Spleen (tissue), 11 donors: ENCODE data around the gene SHISA6. TPM values are rescaled to one million over a fixed set of nuclear protein-coding genes. Genes with fewer than 3 reads are reported as not detected.

Experiments
- DNase-seq: peaks from one replicate; pipeline ENCODE4 v3.0.0-alpha.2; 2020
- H3K27ac ChIP-seq, 8 donors: fragments of 200-600 bp; sonication (generic) in 7 of 8; 1 replicate in 4 of 8; 2 replicates in 4 of 8; pipeline versions ENCODE4 v1.5.0 to v1.8.0; 2016 to 2021; ENCODE audit warnings: inconsistent platforms in 4 of 8, mild to moderate bottlenecking in 4 of 8, moderate library complexity in 1 of 8
- H3K27me3 ChIP-seq, 7 donors: fragments of 200-600 bp; sonication (generic) in 6 of 7; replicated peaks in 1 of 7; 1 replicate in 4 of 7; 2 replicates in 3 of 7; pipeline versions ENCODE4 v1.5.0 to v1.8.0; 2016 to 2021; ENCODE audit warnings: inconsistent platforms in 3 of 7, mild to moderate bottlenecking in 1 of 7
- H3K36me3 ChIP-seq, 6 donors: fragments of 200-600 bp; sonication (generic) in 5 of 6; 1 replicate in 4 of 6; 2 replicates in 2 of 6; pipeline versions ENCODE4 v1.5.0 to v1.8.0; 2016 to 2021; ENCODE audit warnings: inconsistent platforms in 2 of 6
- H3K4me1 ChIP-seq, 6 donors: fragments of 200-600 bp; sonication (generic) in 5 of 6; 1 replicate in 3 of 6; 2 replicates in 3 of 6; pipeline versions ENCODE4 v1.5.0 to v1.8.0; 2016 to 2021; ENCODE audit warnings: inconsistent platforms in 3 of 6
- H3K4me3 ChIP-seq, 8 donors: fragments of 200-600 bp; sonication (generic) in 7 of 8; 1 replicate in 4 of 8; 2 replicates in 4 of 8; pipeline versions ENCODE4 v1.5.0 to v1.8.0; 2016 to 2021; ENCODE audit warnings: inconsistent platforms in 4 of 8, mild to moderate bottlenecking in 4 of 8, moderate library complexity in 2 of 8
- H3K9me3 ChIP-seq, 8 donors: fragments of 200-600 bp; sonication (generic) in 7 of 8; 1 replicate in 4 of 8; 2 replicates in 4 of 8; pipeline versions ENCODE4 v1.5.0 to v1.8.0; 2016 to 2021; ENCODE audit warnings: inconsistent platforms in 4 of 8
- POLR2A ChIP-seq, 3 donors: fragments of 450-650 bp; IDR thresholded peaks; one replicate each; pipeline ENCODE4 v1.5.1; 2017; ENCODE audit warnings: antibody characterized with exemption in 3 of 3, mild to moderate bottlenecking in 1 of 3
- POLR2AphosphoS5 ChIP-seq, 3 donors: sonication (generic); formaldehyde crosslinking; IDR thresholded peaks; one replicate each; pipeline ENCODE4 v1.5.1; 2017; ENCODE audit warnings: antibody characterized with exemption in 3 of 3
- WGBS, 5 donors: extraction: QIAGEN DNeasy Blood & Tissue Kit in 3 of 5; methylation state at CpG; one replicate each; pipeline versions ENCODE4 v1.1.5 to v1.1.7; 2013 to 2018; 5-methylcytosine and 5-hydroxymethylcytosine counted together
- intact Hi-C: fragments of 100-400 bp; cut with DNase I; formaldehyde crosslinking; loops from one replicate; pipeline ENCODE4 v1.15.0; 2023; ENCODE audit warnings: low total_unique reads
- polyA plus RNA-seq, 3 donors: library from polyadenylated mRNA; stranded (reverse); fragments of 200-250 nt; gene quantifications; one replicate each; pipeline ENCODE4 v1.2.1, GENCODE V29; 2013
- total RNA-seq, 7 donors: library from RNA; depleted of rRNA in 3 of 7; stranded (reverse); fragments of >200 nt in 3 of 7; fragmentation: NEBNext Ultra II Directional in 4 of 7; extraction: Animal tissue kit (Norgen Biotek cat#: 25700) in 4 of 7; gene quantifications; one replicate each; pipeline versions ENCODE4 v1.1.0 to v1.2.1, GENCODE V29; 2016 to 2021
- TF ChIP-seq, protein P1 (sequence below), 11 experiments: fragments of 200-600 bp in 7 of 11; fragments of 450-650 bp in 4 of 11; sonication (generic) in 4 of 11; IDR thresholded peaks in 8 of 11; conservative IDR thresholded peaks in 3 of 11; 1 replicate in 7 of 11; 2 replicates in 4 of 11; pipeline versions ENCODE4 v1.4.0 to v1.8.0; 2016 to 2021; ENCODE audit warnings: antibody characterized with exemption in 11 of 11, inconsistent platforms in 4 of 11, mild to moderate bottlenecking in 1 of 11
- donor health status: healthy with polysubstance abuse.
- donor health status: DM: no; HTN: no; CAD: no; lungs with moderate emphysema.
- donor health status: DM: no; HTN: no; CAD: no.
- donor health status: Bipolar disorder and iron deficiency.
- donor health status: healthy.
- donor health status: DM: no; HTN: no; CAD: no.
- donor health status: DM: yes; HTN: yes; CAD: no.

Gene SHISA6
- total and polyA plus RNA-seq, 10 donors = under 0.01 to 0.35 (median 0.10) TPM; not detected in 3

DNA sequence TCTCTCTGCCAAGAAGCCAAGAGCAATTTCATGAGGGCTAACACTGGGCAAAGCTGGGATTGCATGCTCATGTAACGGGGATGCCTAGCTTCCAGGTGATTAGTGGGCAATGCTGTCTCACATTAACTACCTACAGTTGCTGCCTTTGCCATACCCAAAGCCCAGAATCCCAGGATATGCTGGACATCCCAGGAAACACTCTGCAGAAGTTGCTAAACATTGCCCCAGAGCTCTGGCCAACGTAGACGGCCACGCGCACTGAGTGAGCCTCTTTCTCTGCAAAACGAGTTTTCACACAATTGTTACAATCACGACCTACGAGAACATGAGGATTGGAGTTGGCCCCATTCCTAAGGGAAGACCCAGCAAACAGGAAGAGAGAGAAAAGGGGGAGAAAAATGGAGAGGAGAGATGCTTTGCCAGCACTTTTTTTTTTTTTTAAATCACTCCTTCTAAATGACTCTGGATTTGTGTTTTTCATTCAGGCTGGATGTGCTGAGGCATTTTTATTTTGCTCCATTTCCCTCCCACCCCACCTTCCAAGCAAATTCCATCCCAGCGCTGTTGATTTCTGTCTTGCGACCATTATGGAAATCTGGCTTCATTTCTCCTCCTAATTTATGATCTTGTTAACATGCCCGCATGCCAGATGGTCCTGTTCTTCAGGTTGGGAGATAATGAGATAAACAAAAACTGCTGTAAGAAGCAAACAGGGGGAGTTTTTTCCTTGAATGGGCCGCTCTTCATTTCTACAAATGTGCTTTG lies 244.5 kb downstream of the SHISA6 start:
- H3K4me3 ChIP-seq = no peak overlapping the region
- intact Hi-C loops = no loop called here
- no peak overlapping the region for H3K27ac ChIP-seq
- no peaks in the 10 kb centered on the region for H3K27me3 ChIP-seq
- TF ChIP-seq, protein P1, sequence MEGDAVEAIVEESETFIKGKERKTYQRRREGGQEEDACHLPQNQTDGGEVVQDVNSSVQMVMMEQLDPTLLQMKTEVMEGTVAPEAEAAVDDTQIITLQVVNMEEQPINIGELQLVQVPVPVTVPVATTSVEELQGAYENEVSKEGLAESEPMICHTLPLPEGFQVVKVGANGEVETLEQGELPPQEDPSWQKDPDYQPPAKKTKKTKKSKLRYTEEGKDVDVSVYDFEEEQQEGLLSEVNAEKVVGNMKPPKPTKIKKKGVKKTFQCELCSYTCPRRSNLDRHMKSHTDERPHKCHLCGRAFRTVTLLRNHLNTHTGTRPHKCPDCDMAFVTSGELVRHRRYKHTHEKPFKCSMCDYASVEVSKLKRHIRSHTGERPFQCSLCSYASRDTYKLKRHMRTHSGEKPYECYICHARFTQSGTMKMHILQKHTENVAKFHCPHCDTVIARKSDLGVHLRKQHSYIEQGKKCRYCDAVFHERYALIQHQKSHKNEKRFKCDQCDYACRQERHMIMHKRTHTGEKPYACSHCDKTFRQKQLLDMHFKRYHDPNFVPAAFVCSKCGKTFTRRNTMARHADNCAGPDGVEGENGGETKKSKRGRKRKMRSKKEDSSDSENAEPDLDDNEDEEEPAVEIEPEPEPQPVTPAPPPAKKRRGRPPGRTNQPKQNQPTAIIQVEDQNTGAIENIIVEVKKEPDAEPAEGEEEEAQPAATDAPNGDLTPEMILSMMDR (IDR thresholded peaks at IDR 0.05 in 8 of 11, conservative IDR thresholded peaks at IDR 0.05 in 3 of 11) = no peak
- no peak for TF ChIP-seq POLR2AphosphoS5 (IDR thresholded peaks at IDR 0.05)
- no peak for TF ChIP-seq POLR2A (IDR thresholded peaks at IDR 0.05)
- DNase-seq = no peak
- 68 to 77% (median 70%) methylated on average over 12 of the region's 12 CpGs for WGBS, 5 donors
- H3K9me3 ChIP-seq = peaks cover 0 to 17% (median 0%) of the 10 kb centered on the region in 8 donors
- H3K4me1 ChIP-seq = no peaks in the 10 kb centered on the region
- no peaks in the 10 kb centered on the region for H3K36me3 ChIP-seq

DNA sequence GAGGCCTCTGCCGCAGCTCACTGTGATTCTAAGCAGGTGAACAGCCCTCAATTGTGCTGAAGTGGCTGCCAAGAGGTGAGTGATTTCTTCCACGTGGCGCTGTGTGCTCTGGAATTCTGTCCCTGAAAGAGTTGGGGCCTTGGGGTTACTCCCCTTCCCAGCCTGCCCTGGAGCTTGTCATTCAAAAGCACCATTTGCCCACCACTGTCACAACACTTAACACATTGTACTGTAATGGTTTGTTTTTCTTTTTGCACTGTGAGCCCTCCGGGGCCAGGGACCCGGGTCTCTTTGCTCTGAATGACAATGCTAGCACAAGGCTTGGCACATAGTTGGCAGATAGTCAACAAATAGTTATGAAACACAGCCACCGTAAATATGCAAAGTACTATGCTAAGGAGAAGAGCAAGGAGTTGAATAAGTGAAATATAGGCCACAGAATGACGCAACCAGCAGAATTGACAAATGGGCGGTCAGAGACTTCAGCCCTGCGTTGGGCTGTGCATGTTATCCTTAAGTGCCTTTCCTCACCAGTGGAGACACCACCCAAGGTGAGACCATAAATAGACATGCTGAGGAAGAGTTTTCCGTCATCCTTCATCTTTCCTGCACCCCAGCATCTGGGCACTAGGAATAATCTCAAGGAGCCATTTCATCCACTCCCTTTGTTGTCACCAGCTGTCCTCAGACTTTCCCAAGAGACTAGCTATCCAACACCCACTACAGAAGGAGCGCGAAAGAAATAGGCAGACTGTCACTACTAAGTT lies 245.3 kb downstream of the SHISA6 start:
- H3K27ac ChIP-seq = no peak overlapping the region
- H3K4me3 ChIP-seq = no peak overlapping the region
- intact Hi-C loops = no loop called here
- no peaks in the 10 kb centered on the region for H3K4me1 ChIP-seq
- DNase-seq = no peak
- no peaks in the 10 kb centered on the region for H3K27me3 ChIP-seq
- H3K9me3 ChIP-seq = peaks cover 0 to 21% (median 0%) of the 10 kb centered on the region in 8 donors
- 50 to 54% (median 50%) methylated on average over 12 of the region's 12 CpGs for WGBS, 5 donors
- no peaks in the 10 kb centered on the region for H3K36me3 ChIP-seq
- no peak for TF ChIP-seq POLR2AphosphoS5 (IDR thresholded peaks at IDR 0.05)
- no peak for TF ChIP-seq POLR2A (IDR thresholded peaks at IDR 0.05)
- TF ChIP-seq, protein P1 (IDR thresholded peaks at IDR 0.05 in 8 of 11, conservative IDR thresholded peaks at IDR 0.05 in 3 of 11) = no peak

DNA sequence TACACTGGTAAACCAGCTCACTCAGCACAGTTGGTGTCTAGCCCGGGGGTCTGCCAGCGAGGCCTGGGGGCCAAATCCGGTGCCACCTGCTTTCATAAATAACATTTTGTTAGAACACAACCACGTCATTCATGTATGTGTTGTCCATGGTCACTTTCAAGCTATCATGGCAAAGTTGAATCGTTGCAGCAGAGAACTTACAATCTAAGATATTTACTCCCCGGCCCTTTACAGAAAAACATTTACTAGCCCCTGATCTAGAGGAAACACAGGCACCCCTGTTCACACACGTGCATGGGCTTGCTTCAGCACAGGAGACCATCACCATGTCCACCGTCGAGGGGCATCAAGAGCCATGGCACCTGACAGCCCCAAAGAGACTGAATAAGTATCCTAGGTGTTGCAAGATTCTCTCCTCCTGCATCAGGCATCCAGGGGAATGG lies 245.9 kb downstream of the SHISA6 start:
- DNase-seq = no peak
- no peaks in the 10 kb centered on the region for H3K36me3 ChIP-seq
- 76 to 83% (median 81%) methylated on average over 9 of the region's 9 CpGs for WGBS, 5 donors
- no peak overlapping the region for H3K27ac ChIP-seq
- no peak overlapping the region for H3K4me3 ChIP-seq
- H3K27me3 ChIP-seq = no peaks in the 10 kb centered on the region
- H3K4me1 ChIP-seq = no peaks in the 10 kb centered on the region
- H3K9me3 ChIP-seq = peaks cover 0 to 22% (median 0%) of the 10 kb centered on the region in 8 donors
- TF ChIP-seq POLR2AphosphoS5 (IDR thresholded peaks at IDR 0.05) (no peak), POLR2A (IDR thresholded peaks at IDR 0.05) (no peak)
- TF ChIP-seq, protein P1 (IDR thresholded peaks at IDR 0.05 in 8 of 11, conservative IDR thresholded peaks at IDR 0.05 in 3 of 11) = no peak
- intact Hi-C loops = no loop called here

DNA sequence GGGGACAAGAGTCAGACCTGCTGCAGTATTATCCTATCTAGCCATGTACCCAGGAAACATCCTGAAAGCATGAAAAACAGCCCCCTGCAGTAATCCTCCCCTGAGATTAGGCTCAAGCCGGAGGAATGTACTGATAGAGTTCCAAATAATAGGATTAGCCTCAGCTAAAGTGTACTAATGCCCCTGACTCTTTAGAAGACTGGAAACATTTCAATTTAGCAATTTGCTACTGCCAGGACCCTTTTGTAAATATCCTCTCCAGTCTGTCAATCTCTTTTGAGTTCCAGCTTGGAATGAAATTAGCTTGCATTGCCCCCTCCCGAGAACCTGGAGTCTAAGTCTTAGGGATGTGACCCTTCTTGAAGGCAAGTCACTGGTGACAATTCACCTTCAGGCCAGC lies 246.5 kb downstream of the SHISA6 start:
- DNase-seq = no peak
- no peak for TF ChIP-seq POLR2AphosphoS5 (IDR thresholded peaks at IDR 0.05)
- TF ChIP-seq, protein P1 (IDR thresholded peaks at IDR 0.05 in 8 of 11, conservative IDR thresholded peaks at IDR 0.05 in 3 of 11) = no peak
- TF ChIP-seq POLR2A (IDR thresholded peaks at IDR 0.05) = no peak
- no peak overlapping the region for H3K27ac ChIP-seq

More for the DNA sequence above, 246.5 kb downstream of the SHISA6 start:
- no peaks in the 10 kb centered on the region for H3K36me3 ChIP-seq
- no peaks in the 10 kb centered on the region for H3K4me1 ChIP-seq
- WGBS, 5 donors = 59 to 77% (median 68%) methylated on average over 2 of the region's 2 CpGs
- peaks cover 0 to 25% (median 0%) of the 10 kb centered on the region in 8 donors for H3K9me3 ChIP-seq
- intact Hi-C loops = no loop called here
- no peaks in the 10 kb centered on the region for H3K27me3 ChIP-seq
- H3K4me3 ChIP-seq = no peak overlapping the region
